ENCODE data around the gene DDIT4L. TPM values are rescaled to one million over a fixed set of nuclear protein-coding genes. Genes with fewer than 3 reads are reported as not detected.

DDIT4L gene
- total and polyA plus RNA-seq, 7 donors, result 0.60 to 6.1 (median 2.0) TPM; not detected in 1

- no peaks in the 10 kb centered on the region for H3K36me3 ChIP-seq
- WGBS, 2 donors, result 20 to 21% methylated on average over 37 of the region's 37 CpGs
- peak overlapping the region; percentile 9 to 54 (median 48) for H3K27ac ChIP-seq
- no peak for DNase-seq
- H3K4me1 ChIP-seq, result peaks cover 0 to 19% (median 9%) of the 10 kb centered on the region in 4 donors
- TF ChIP-seq, protein P1, sequence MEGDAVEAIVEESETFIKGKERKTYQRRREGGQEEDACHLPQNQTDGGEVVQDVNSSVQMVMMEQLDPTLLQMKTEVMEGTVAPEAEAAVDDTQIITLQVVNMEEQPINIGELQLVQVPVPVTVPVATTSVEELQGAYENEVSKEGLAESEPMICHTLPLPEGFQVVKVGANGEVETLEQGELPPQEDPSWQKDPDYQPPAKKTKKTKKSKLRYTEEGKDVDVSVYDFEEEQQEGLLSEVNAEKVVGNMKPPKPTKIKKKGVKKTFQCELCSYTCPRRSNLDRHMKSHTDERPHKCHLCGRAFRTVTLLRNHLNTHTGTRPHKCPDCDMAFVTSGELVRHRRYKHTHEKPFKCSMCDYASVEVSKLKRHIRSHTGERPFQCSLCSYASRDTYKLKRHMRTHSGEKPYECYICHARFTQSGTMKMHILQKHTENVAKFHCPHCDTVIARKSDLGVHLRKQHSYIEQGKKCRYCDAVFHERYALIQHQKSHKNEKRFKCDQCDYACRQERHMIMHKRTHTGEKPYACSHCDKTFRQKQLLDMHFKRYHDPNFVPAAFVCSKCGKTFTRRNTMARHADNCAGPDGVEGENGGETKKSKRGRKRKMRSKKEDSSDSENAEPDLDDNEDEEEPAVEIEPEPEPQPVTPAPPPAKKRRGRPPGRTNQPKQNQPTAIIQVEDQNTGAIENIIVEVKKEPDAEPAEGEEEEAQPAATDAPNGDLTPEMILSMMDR (IDR thresholded peaks at IDR 0.05), result no peak
- TF ChIP-seq EP300 (IDR thresholded peaks at IDR 0.05) (no peak), POLR2AphosphoS5 (IDR thresholded peaks at IDR 0.05) (no peak), POLR2A (IDR thresholded peaks at IDR 0.05) (no peak)
- no peaks in the 10 kb centered on the region for H3K9me3 ChIP-seq
- intact Hi-C loops (cut with DNase I), result loop anchor here (10.0 kb wide), 1 partner anchor 96 kb away; no protein-coding TSS in a partner anchor
- H3K27me3 ChIP-seq, result no peaks in the 10 kb centered on the region
- H3K4me3 ChIP-seq, result peak overlapping the region; percentile 59 to 69 (median 62)
These were observed 654 bp upstream of the DDIT4L start for GRCh38 chr4:100190643-100191600.

DNA sequence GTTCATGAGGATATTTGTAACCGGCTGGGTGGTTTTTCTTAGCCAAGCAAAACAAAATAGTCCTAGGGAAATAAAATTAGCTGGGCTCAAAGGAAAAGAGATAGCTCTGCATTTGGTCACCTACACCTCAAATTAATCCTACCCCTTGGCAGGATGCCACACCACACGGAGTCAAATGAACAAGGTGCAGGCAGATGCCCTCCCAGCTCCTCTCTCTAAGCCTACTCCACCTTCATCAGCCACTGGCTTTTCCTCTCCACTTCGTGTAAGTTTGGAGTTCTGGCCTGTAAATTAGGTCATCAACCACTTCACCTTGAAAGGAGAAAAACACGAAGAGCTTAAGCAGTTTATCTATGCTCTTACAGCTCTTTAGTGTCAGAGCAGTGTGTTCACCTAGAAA, 1.4 kb downstream of the DDIT4L start:
- no peaks in the 10 kb centered on the region for H3K27me3 ChIP-seq
- H3K4me1 ChIP-seq, result peaks cover 0 to 19% (median 9%) of the 10 kb centered on the region in 4 donors
- H3K36me3 ChIP-seq, result no peaks in the 10 kb centered on the region
- TF ChIP-seq POLR2A (IDR thresholded peaks at IDR 0.05) (no peak), POLR2AphosphoS5 (IDR thresholded peaks at IDR 0.05) (no peak), EP300 (IDR thresholded peaks at IDR 0.05) (no peak)
- TF ChIP-seq, protein P1 (IDR thresholded peaks at IDR 0.05), result no peak
- intact Hi-C loops (cut with DNase I), result no loop called here
- no peak overlapping the region for H3K27ac ChIP-seq
- peak overlapping the region in 1 of 4 donors; percentile 61 for H3K4me3 ChIP-seq
- no peaks in the 10 kb centered on the region for H3K9me3 ChIP-seq
- DNase-seq, result no peak
- 33 to 51% methylated on average over 4 of the region's 4 CpGs for WGBS, 2 donors

DNA sequence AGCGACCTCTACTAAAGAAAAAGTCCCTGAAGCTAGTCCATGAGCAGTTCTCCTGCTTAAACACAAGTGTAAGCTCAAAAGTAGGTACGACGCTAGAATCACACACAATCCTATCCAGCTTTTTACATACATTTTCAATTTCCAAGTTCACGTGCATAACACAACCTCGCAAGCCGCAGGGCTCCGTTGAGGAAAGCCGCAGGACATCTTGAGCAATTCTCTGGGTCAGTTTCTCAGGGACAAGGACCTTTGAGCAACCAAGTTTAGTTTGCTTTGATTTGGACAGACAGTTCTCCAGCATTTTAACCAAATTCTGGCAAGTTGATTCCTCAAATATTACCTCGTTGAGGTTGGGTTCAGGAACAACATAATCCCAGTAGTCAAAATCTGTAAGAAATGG, 2.5 kb downstream of the DDIT4L start:
- WGBS, 2 donors, result 93 to 95% methylated on average over 9 of the region's 9 CpGs

GRCh38 chr4:100184787-100185186, 5.5 kb downstream of the DDIT4L start:
- H3K36me3 ChIP-seq, result no peaks in the 10 kb centered on the region
- no peaks in the 10 kb centered on the region for H3K9me3 ChIP-seq
- DNase-seq, result no peak
- H3K4me3 ChIP-seq, result no peak overlapping the region
- intact Hi-C loops (cut with DNase I), result no loop called here
- peaks cover 0 to 7% (median 5%) of the 10 kb centered on the region in 4 donors for H3K4me1 ChIP-seq
- TF ChIP-seq POLR2A (IDR thresholded peaks at IDR 0.05) (no peak), POLR2AphosphoS5 (IDR thresholded peaks at IDR 0.05) (no peak), EP300 (IDR thresholded peaks at IDR 0.05) (no peak)
- TF ChIP-seq, protein P1 (IDR thresholded peaks at IDR 0.05), result no peak
- WGBS, 2 donors, result 87% methylated on average over 2 of the region's 2 CpGs
- no peak overlapping the region for H3K27ac ChIP-seq
- no peaks in the 10 kb centered on the region for H3K27me3 ChIP-seq

More for the DNA sequence above, 2.5 kb downstream of the DDIT4L start:
- no peaks in the 10 kb centered on the region for H3K27me3 ChIP-seq
- no peak overlapping the region for H3K27ac ChIP-seq
- DNase-seq, result no peak
- no peak overlapping the region for H3K4me3 ChIP-seq
- TF ChIP-seq POLR2AphosphoS5 (IDR thresholded peaks at IDR 0.05), result no peak
- TF ChIP-seq EP300 (IDR thresholded peaks at IDR 0.05), result no peak
- TF ChIP-seq POLR2A (IDR thresholded peaks at IDR 0.05), result no peak
- TF ChIP-seq, protein P1 (IDR thresholded peaks at IDR 0.05), result no peak
- no peaks in the 10 kb centered on the region for H3K36me3 ChIP-seq
- intact Hi-C loops (cut with DNase I), result no loop called here
- H3K9me3 ChIP-seq, result no peaks in the 10 kb centered on the region
- H3K4me1 ChIP-seq, result peaks cover 0 to 19% (median 9%) of the 10 kb centered on the region in 4 donors

Data from sigmoid colon (tissue), 7 donors.